Endothelial cell of umbilical vein (primary cell): ENCODE measurements around the gene ZNF768. TPM values are rescaled to one million over a fixed set of nuclear protein-coding genes. Genes with fewer than 3 reads are reported as not detected.
A peak's percentile ranks its signal among the peaks of the same experiment; 100 is the strongest.

Source experiments
- BruUV-seq: library from RNA; stranded (reverse); fragments of 400-500 nt; replicated peaks from 2 replicates; lab custom pipeline; 2021; lab: Mats Ljungman, UMichigan
- CTCF ChIA-PET: fragments of 300-600, 350-600 bp; sonication (Branson Sonifier 250); formaldehyde crosslinking; loops from one replicate; lab custom pipeline; 2021; ENCODE audit warnings: antibody characterized with exemption, inconsistent platforms; lab: Charles Lee
- POLR2A ChIA-PET: fragments of 300-600, 350-600 bp; sonication (Branson Sonifier 250); formaldehyde crosslinking; loops from one replicate; lab custom pipeline; 2021; ENCODE audit warnings: antibody characterized with exemption, inconsistent platforms; lab: Charles Lee
- DNase-seq: peaks from one replicate; pipeline ENCODE4 v3.0.0-alpha.2; 2011; ENCODE audit warnings: low read depth, low spot score
- FAIRE-seq: peaks from 2 replicates; lab custom pipeline; 2011; peaks lifted over from hg19 to GRCh38; lab: Jason Lieb, UNC
- H2AFZ ChIP-seq: 2 replicates; pipeline ENCODE4 v1.6.0; 2012; ENCODE audit warnings: low read depth, low read length, control low read depth, inconsistent platforms
- H3K27ac ChIP-seq: 2 replicates; pipeline ENCODE4 v1.5.1; 2011; ENCODE audit warnings: low read depth, mild to moderate bottlenecking, control low read depth, low read length, moderate library complexity; ENCODE audit not compliant: insufficient read depth
- H3K27me3 ChIP-seq, 2 experiments: 2 replicates each; pipeline versions ENCODE4 v1.6.0 to v1.6.1; 2011; ENCODE audit warnings: low read length in 2 of 2, mixed read lengths in 1 of 2; ENCODE audit not compliant: control insufficient read depth in 2 of 2, insufficient read depth in 2 of 2
- H3K36me3 ChIP-seq, 2 experiments: 2 replicates in 1 of 2; 3 replicates in 1 of 2; pipeline ENCODE4 v1.5.1; 2011; ENCODE audit warnings: low read length in 2 of 2, mild to moderate bottlenecking in 1 of 2, moderate library complexity in 1 of 2; ENCODE audit not compliant: control insufficient read depth in 2 of 2, insufficient read depth in 2 of 2; ENCODE audit errors: extremely low read depth in 1 of 2
- H3K4me1 ChIP-seq: 3 replicates; pipeline ENCODE4 v1.5.1; 2011; ENCODE audit warnings: mild to moderate bottlenecking, low read length; ENCODE audit not compliant: control insufficient read depth, insufficient read depth; ENCODE audit errors: extremely low read depth
- H3K4me2 ChIP-seq: 2 replicates; pipeline ENCODE4 v1.6.1; 2011; ENCODE audit warnings: low read length, control low read depth, mixed read lengths; ENCODE audit not compliant: insufficient read depth
- H3K4me3 ChIP-seq, 3 experiments: fragments of 200-600 bp in 1 of 3; sonication (generic), shearing (Covaris generic) in 1 of 3; replicated peaks in 1 of 3; 2 replicates each; pipeline ENCODE4 v1.5.1; 2011 to 2016; ENCODE audit warnings: control low read depth in 3 of 3, low read length in 3 of 3, mild to moderate bottlenecking in 2 of 3, inconsistent platforms in 1 of 3, low read depth in 1 of 3, moderate library complexity in 1 of 3; ENCODE audit not compliant: insufficient read depth in 1 of 3
- H3K79me2 ChIP-seq: 2 replicates; pipeline ENCODE4 v1.6.0; 2012; ENCODE audit warnings: low read length, inconsistent platforms; ENCODE audit not compliant: control insufficient read depth, insufficient read depth
- H3K9ac ChIP-seq: replicated peaks from 2 replicates; pipeline ENCODE3; 2011; ENCODE audit warnings: low read length, control low read depth; ENCODE audit not compliant: insufficient read depth; ENCODE audit errors: extremely low read depth
- H3K9me1 ChIP-seq: replicated peaks from 3 replicates; pipeline ENCODE4 v1.6.0; 2011; ENCODE audit warnings: mild to moderate bottlenecking, low read length; ENCODE audit not compliant: control insufficient read depth, insufficient read depth; ENCODE audit errors: extremely low read depth
- H3K9me3 ChIP-seq: replicated peaks from 2 replicates; pipeline ENCODE4 v1.5.1; 2012; ENCODE audit warnings: low read length, inconsistent platforms; ENCODE audit not compliant: control insufficient read depth, insufficient read depth
- H4K20me1 ChIP-seq: replicated peaks from 2 replicates; pipeline ENCODE3; 2011; ENCODE audit warnings: mild to moderate bottlenecking, low read length; ENCODE audit not compliant: control insufficient read depth, insufficient read depth; ENCODE audit errors: extremely low read depth
- CTCF ChIP-seq, 2 donors: IDR thresholded peaks; 1 replicate in 1 of 2; 2 replicates in 1 of 2; pipeline ENCODE4 v1.5.1; 2011; ENCODE audit warnings: low read length in 2 of 2, mild to moderate bottlenecking in 2 of 2, moderate library complexity in 2 of 2, control low read depth in 1 of 2, inconsistent platforms in 1 of 2, low read depth in 1 of 2; ENCODE audit not compliant: insufficient read depth in 1 of 2; ENCODE audit errors: extremely low read depth in 1 of 2
- EZH2 ChIP-seq: IDR thresholded peaks from 2 replicates; pipeline ENCODE4 v1.6.1; 2012; ENCODE audit warnings: borderline replicate concordance, low read depth, mild to moderate bottlenecking, moderate library complexity, low read length, inconsistent platforms; ENCODE audit not compliant: severe bottlenecking
- FOS ChIP-seq: IDR thresholded peaks from 2 replicates; pipeline ENCODE4 v1.6.1; 2011; ENCODE audit warnings: mild to moderate bottlenecking, low read length, moderate library complexity, borderline replicate concordance; ENCODE audit not compliant: insufficient read depth
- GATA2 ChIP-seq: IDR thresholded peaks from 2 replicates; pipeline ENCODE4 v1.7.0; 2011; ENCODE audit warnings: low read depth, mild to moderate bottlenecking, moderate library complexity, mixed read lengths, low read length; ENCODE audit not compliant: insufficient read length, insufficient read depth
- JUN ChIP-seq: IDR thresholded peaks from 2 replicates; pipeline ENCODE4 v1.6.1; 2011; ENCODE audit warnings: borderline replicate concordance, low read depth; ENCODE audit not compliant: insufficient read length, insufficient read depth
- MYC ChIP-seq: IDR thresholded peaks from one replicate; pipeline ENCODE4 v1.6.1; 2011; ENCODE audit warnings: mild to moderate bottlenecking, low read depth, low read length
- POLR2A ChIP-seq: IDR thresholded peaks from 2 replicates; pipeline ENCODE4 v1.6.1; 2012; ENCODE audit warnings: low read depth, mild to moderate bottlenecking, control low read depth, low read length
- POLR2AphosphoS5 ChIP-seq: IDR thresholded peaks from 2 replicates; pipeline ENCODE4 v1.6.1; 2012; ENCODE audit warnings: low read depth, mild to moderate bottlenecking, control low read depth, low read length, moderate library complexity; ENCODE audit not compliant: insufficient read depth
- dilution Hi-C: fragments of 300-500 bp; cut with MboI; formaldehyde crosslinking; loops from one replicate; pipeline ENCODE4 v1.15.0; 2019; ENCODE audit warnings: low sequenced_read_pairs; ENCODE audit not compliant: extremely low pct_ligation_motif_present
- intact Hi-C: fragments of 100-400 bp; cut with micrococcal nuclease; formaldehyde crosslinking; loops from one replicate; pipeline ENCODE4 v1.10.0; 2022
- polyA plus RNA-seq, 4 experiments: library from polyadenylated mRNA; depleted of rRNA in 3 of 4; stranded (reverse) in 3 of 4; unstranded in 1 of 4; fragments of >200 nt; gene quantifications; 2 replicates each; pipeline versions ENCODE4 v1.2.1 to v1.2.3, GENCODE V29; 2011 to 2012; ENCODE audit warnings: missing spikeins in 1 of 4
- total RNA-seq: library from RNA; stranded (reverse); gene quantifications from 2 replicates; pipeline ENCODE4 v1.2.3, GENCODE V29; 2021
- TF ChIP-seq, protein P1 (sequence below): IDR thresholded peaks from 2 replicates; pipeline ENCODE4 v1.6.1; 2011; ENCODE audit not compliant: insufficient read depth, insufficient read length

Gene ZNF768
- total and polyA plus RNA-seq, 2 donors (not counting 3 experiments of a cell fraction or from before 2014, with no cell fraction given), result 24.2 to 24.7 TPM

GRCh38 chr16:30557957-30558788 is 31.8 kb upstream of the ZNF768 start, which contains the start of gene ZNF764:
TSS of gene ZNF764 (minus strand) at chr16:30558374. CDS start at chr16:30558182, 192 bp downstream.
- FAIRE-seq (peak; percentile 99), DNase-seq (peak; percentile 98)
- dilution Hi-C loops (no loop called here), intact Hi-C loops (loop anchor here (1.0 kb wide), 4 partner anchors 14 to 31 kb away; partner anchors contain the start of gene ZNF785)
- TSS peak; percentile 35 for BruUV-seq
- no peaks in the 10 kb centered on the region for H4K20me1 ChIP-seq
- H3K9ac ChIP-seq, result peak within 1 kb of the TSS; percentile 92
- no peaks in the 10 kb centered on the region for H3K9me3 ChIP-seq
- peak within 1 kb of the TSS; percentile 83 for H3K27ac ChIP-seq
- POLR2A ChIA-PET, result interaction anchor here (0.6 to 2.2 kb wide), 6 partner anchors 13 to 128 kb away, joined by 3 to 13 read pairs (median 4); partner anchors contain the start of genes DCTPP1, ZNF688 and ZNF747
- no peaks in the 10 kb centered on the region for H3K27me3 ChIP-seq
- peaks cover 23% of the 10 kb centered on the region for H3K79me2 ChIP-seq
- peak within 1 kb of the TSS; percentile 50 for H3K4me2 ChIP-seq
- CTCF ChIA-PET, result interaction anchor here (0.8 to 2.6 kb wide), 11 partner anchors 12 to 149 kb away, joined by 3 to 27 read pairs (median 5); partner anchors contain the start of genes DCTPP1, ZNF688, ZNF689 and ZNF747
- H3K36me3 ChIP-seq, result peaks cover 3 to 9% of the 10 kb centered on the region in 2 experiments
- peak; percentile 73 for TF ChIP-seq POLR2AphosphoS5
- peak; percentile 28 for TF ChIP-seq JUN
- TF ChIP-seq MYC, result no peak
- TF ChIP-seq GATA2, result no peak
- no peak for TF ChIP-seq CTCF (IDR thresholded peaks at IDR 0.05; ENCODE audit: extremely low read depth in 1 of 2, insufficient read depth in 1 of 2, low read depth in 1 of 2, low read length in 2 of 2)
- TF ChIP-seq EZH2, result no peak
- peak; percentile 76 for TF ChIP-seq FOS
- TF ChIP-seq, protein P1, sequence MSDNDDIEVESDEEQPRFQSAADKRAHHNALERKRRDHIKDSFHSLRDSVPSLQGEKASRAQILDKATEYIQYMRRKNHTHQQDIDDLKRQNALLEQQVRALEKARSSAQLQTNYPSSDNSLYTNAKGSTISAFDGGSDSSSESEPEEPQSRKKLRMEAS, result no peak
- peak; percentile 93 for TF ChIP-seq POLR2A
- H3K4me3 ChIP-seq, result peak within 1 kb of the TSS; percentile 67 to 89 (median 75)
- H3K4me1 ChIP-seq, result peaks cover 12% of the 10 kb centered on the region
- H2AFZ ChIP-seq, result peak within 1 kb of the TSS; percentile 68
- H3K9me1 ChIP-seq, result no peaks in the 10 kb centered on the region
